DOHH2 (cell line): ENCODE measurements around the gene ITPR3.

ENCODE experiments used
- H3F3A ChIP-seq: fragments of 200-600 bp; sonication (generic), shearing (Covaris generic); 2 replicates; pipeline ENCODE4 v1.6.0; 2016; ENCODE audit warnings: antibody characterized with exemption, mild to moderate bottlenecking; ENCODE audit not compliant: control insufficient read depth, insufficient read depth
- H3K27ac ChIP-seq: fragments of 200-600 bp; sonication (generic); 2 replicates; pipeline ENCODE4 v1.5.1; 2014; ENCODE audit warnings: low read depth, mild to moderate bottlenecking, low read length, moderate library complexity
- H3K27me3 ChIP-seq: fragments of 200-600 bp; sonication (generic); 2 replicates; pipeline ENCODE4 v1.6.1; 2014; ENCODE audit warnings: mild to moderate bottlenecking, low read length, mixed read lengths; ENCODE audit not compliant: control insufficient read depth
- H3K36me3 ChIP-seq: fragments of 200-600 bp; sonication (generic); 2 replicates; pipeline ENCODE4 v1.6.1; 2014; ENCODE audit warnings: mild to moderate bottlenecking, low read length, moderate library complexity, mixed read lengths; ENCODE audit not compliant: control insufficient read depth
- H3K4me1 ChIP-seq: fragments of 200-600 bp; sonication (generic); 2 replicates; pipeline ENCODE4 v1.6.1; 2014; ENCODE audit warnings: mild to moderate bottlenecking, low read length, mixed read lengths; ENCODE audit not compliant: control insufficient read depth
- H3K4me2 ChIP-seq: fragments of 200-600 bp; sonication (generic); 2 replicates; pipeline ENCODE4 v1.6.0; 2014; ENCODE audit warnings: mild to moderate bottlenecking, low read length, moderate library complexity
- H3K4me3 ChIP-seq: fragments of 200-600 bp; sonication (generic); 2 replicates; pipeline ENCODE4 v1.5.1; 2014; ENCODE audit warnings: mild to moderate bottlenecking, low read length, mixed read lengths
- H3K79me2 ChIP-seq: fragments of 200-600 bp; sonication (generic); 2 replicates; pipeline ENCODE4 v1.6.1; 2014; ENCODE audit warnings: mild to moderate bottlenecking, low read length, mixed read lengths; ENCODE audit not compliant: control insufficient read depth
- H3K9me2 ChIP-seq: fragments of 200-600 bp; sonication (generic); replicated peaks from 2 replicates; pipeline ENCODE4 v1.6.1; 2014; ENCODE audit warnings: mild to moderate bottlenecking, low read length, mixed read lengths; ENCODE audit not compliant: control insufficient read depth
- H3K9me3 ChIP-seq: fragments of 200-600 bp; sonication (generic); 2 replicates; pipeline ENCODE4 v1.6.1; 2014; ENCODE audit warnings: antibody characterized with exemption, low read length, mixed read lengths; ENCODE audit not compliant: control insufficient read depth, insufficient read depth
- H4K20me1 ChIP-seq: fragments of 200-600 bp; sonication (generic); 2 replicates; pipeline ENCODE4 v1.6.0; 2014; ENCODE audit warnings: low read depth, mild to moderate bottlenecking, antibody characterized with exemption, low read length, moderate library complexity; ENCODE audit not compliant: control insufficient read depth, insufficient read depth
- CTCF ChIP-seq: fragments of 200-600 bp; sonication (generic); IDR thresholded peaks from one replicate; pipeline ENCODE4 v1.5.1; 2014; ENCODE audit warnings: antibody characterized with exemption, mild to moderate bottlenecking, low read depth, low read length; ENCODE audit not compliant: poor library complexity, severe bottlenecking
- EZH2phosphoT487 ChIP-seq: fragments of 200-600 bp; sonication (generic); IDR thresholded peaks from 2 replicates; pipeline ENCODE4 v1.6.1; 2017; ENCODE audit warnings: borderline replicate concordance, mild to moderate bottlenecking, antibody characterized with exemption, low read length, moderate library complexity, mixed read lengths

ITPR3 gene

DNA sequence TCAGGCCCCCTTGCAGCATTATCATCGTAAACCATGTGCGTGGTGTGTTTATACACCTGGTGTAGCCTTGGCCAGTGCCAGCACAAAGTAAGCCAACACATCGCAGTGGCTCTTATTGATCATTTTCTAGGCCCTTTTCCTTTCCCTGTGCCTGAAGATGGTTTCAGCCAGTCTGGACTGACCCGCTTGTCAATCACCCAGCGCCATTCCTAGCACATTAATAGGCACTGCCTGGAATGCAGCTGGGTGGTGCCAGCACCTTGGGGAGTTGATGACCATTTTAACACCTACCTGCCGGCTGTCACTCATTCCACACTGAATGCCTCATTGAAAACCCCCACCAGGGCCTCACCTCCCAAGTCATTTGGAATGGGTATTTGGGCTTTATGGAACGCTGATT lies 95.3 kb downstream of the ITPR3 start:
- H3K4me1 ChIP-seq: peaks cover 17% of the 10 kb centered on the region
- H3K4me2 ChIP-seq: no peak overlapping the region
- H3K27ac ChIP-seq: no peak overlapping the region

GRCh38 chr6:33716890-33717632 lies 95.9 kb downstream of the ITPR3 start:
- TF ChIP-seq CTCF: no peak
- TF ChIP-seq EZH2phosphoT487: no peak

More for the DNA sequence above, 95.3 kb downstream of the ITPR3 start:
- peaks cover 6% of the 10 kb centered on the region; the same call in 1 of the 2 replicates for H3K27me3 ChIP-seq
- no peak overlapping the region for H3K4me3 ChIP-seq
- H4K20me1 ChIP-seq: no peaks in the 10 kb centered on the region
- H3K9me3 ChIP-seq: no peaks in the 10 kb centered on the region
- peaks cover 2% of the 10 kb centered on the region for H3F3A ChIP-seq
- H3K9me2 ChIP-seq: no peaks in the 10 kb centered on the region
- TF ChIP-seq EZH2phosphoT487 (no peak), CTCF (no peak)
- no peaks in the 10 kb centered on the region for H3K36me3 ChIP-seq
- no peaks in the 10 kb centered on the region for H3K79me2 ChIP-seq

DNA sequence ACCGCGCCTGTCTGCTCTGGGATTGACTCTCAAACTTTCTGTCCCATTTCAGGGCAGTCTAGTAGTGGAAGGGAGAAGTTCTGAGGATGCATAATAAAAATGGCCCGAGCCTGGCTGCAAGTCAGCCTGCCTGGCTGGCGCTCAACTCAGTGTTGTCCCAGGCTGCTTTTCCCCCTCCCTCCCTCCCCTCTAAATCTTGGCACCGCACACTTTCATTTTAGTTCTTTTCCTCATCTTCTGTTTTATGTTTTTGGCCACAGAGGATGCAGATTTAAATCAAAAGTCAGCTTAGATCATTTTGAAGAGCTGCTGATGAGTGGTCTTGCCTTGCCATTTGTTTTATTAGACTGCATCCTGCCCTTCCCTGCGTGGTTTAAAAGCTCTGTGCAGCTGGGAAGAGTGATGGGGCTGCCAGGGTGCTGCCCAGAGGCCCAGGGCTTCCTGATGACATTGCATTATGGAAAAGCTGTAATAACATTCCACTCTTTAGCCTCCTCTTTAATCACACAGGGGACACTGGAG lies 96.9 kb downstream of the ITPR3 start:
- Histone ChIP-seq H3K27me3 (peaks cover 20% of the 10 kb centered on the region), H3K9me3 (no peaks in the 10 kb centered on the region), H3K36me3 (no peaks in the 10 kb centered on the region), H3K9me2 (no peaks in the 10 kb centered on the region), H4K20me1 (no peaks in the 10 kb centered on the region), H3K4me3 (no peak overlapping the region), H3K4me2 (no peak overlapping the region), H3F3A (no peaks in the 10 kb centered on the region; the same call in 1 of the 2 replicates), H3K4me1 (peaks cover 13% of the 10 kb centered on the region), H3K79me2 (no peaks in the 10 kb centered on the region), H3K27ac (no peak overlapping the region)
- TF ChIP-seq EZH2phosphoT487: no peak
- no peak for TF ChIP-seq CTCF

More at GRCh38 chr6:33716890-33717632, 95.9 kb downstream of the ITPR3 start:
- Histone ChIP-seq H3K4me3 (no peak overlapping the region), H4K20me1 (no peaks in the 10 kb centered on the region), H3K27me3 (peaks cover 11% of the 10 kb centered on the region; the same call in 1 of the 2 replicates), H3K79me2 (no peaks in the 10 kb centered on the region), H3K36me3 (no peaks in the 10 kb centered on the region), H3K9me3 (no peaks in the 10 kb centered on the region), H3K9me2 (no peaks in the 10 kb centered on the region), H3K4me1 (peaks cover 19% of the 10 kb centered on the region), H3K27ac (no peak overlapping the region), H3F3A (peaks cover 1% of the 10 kb centered on the region), H3K4me2 (no peak overlapping the region)
